ENCODE results near the gene ZBTB38.

The ZBTB38 gene

DNA sequence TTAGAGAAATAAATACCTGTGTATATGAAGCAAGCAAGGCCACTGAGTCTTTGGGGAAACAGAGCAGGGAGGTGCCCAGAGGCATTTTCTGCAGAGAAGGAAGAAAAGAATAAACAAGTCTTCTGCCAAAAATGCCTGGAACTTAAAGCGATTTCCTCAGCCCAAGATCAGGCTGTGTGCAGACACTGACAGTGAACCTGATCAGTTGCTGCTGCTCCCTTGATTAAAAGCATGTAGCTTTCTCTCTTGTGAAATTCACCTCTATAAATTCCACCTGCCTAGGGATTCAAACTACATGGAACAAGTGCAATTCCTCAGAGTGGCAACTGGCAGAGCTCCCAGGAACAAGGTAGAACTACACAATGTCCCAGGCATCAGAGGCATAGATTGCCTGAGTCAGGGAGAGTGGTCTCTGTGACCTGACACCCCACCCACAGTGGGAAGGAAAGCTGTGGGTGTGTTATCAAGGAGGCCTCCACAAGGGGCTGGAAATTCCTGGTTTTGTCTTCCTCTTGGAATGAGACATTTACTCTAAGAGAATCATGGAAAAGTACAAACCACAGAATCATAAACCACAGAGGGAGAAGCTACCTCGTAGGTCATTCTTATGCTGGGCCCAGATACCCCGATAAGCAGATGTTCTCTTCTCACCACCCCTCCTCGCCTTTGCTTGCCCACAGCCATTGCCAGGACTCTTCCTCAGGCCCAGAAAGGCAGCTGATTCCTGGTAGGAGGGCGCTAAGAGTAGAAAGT lies 1.8 kb upstream of the ZBTB38 start:
- in situ Hi-C loops (cut with MboI; ENCODE audit: low sequenced_read_pairs): no loop called here

- in situ Hi-C loops (cut with MboI; ENCODE audit: low sequenced_read_pairs): no loop called here
These were observed 1.1 kb upstream of the ZBTB38 start for GRCh38 chr3:141367038-141367730.

- in situ Hi-C loops (cut with MboI; ENCODE audit: low sequenced_read_pairs): no loop called here
These were observed 856 bp downstream of the ZBTB38 start for GRCh38 chr3:141368925-141369794.

DNA sequence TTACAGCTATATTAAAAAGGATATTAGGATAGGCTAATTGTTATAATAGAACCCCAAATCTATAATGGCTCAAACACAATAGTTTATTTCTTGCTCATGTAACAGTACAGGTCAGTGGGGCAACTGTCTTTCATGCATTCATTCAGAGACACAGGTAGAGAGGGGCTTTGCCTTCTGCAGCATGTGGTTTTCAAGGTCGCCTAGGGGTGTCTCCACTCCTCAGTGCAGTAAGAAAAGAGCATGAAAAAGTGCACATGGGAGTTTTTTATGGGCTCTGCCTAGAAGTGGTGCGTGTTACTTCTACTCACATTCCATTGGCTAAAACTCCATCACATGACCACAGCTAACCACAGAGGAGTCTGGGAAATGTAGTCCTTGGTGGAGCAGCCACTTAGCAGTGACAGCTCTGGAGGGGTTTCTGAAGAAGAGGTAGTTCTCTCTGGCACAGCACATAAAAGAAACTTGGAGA lies 1.8 kb downstream of the ZBTB38 start:
- in situ Hi-C loops (cut with MboI; ENCODE audit: low sequenced_read_pairs): no loop called here

DNA sequence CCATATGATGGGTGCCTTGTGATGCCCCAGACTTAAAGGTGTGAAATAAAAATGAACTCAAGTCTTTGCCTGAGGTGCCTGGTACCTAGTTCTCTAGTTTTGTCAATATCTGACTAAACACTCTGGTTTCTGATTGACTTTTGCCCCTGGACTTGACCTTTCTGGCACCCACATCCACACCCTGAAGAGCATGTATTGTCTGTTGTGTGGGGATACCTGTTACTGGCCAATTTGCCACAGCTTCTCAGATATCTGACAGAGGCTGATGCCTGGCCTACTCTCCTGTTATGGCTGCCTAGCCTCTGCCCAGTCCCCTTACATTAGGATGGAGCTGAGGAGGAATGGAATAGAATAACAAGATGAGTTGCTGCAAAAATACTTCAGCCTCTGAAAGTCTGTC lies 3.6 kb downstream of the ZBTB38 start:
- in situ Hi-C loops (cut with MboI; ENCODE audit: low sequenced_read_pairs): no loop called here

GRCh38 chr3:141372656-141373055 lies 4.4 kb downstream of the ZBTB38 start:
- in situ Hi-C loops (cut with MboI; ENCODE audit: low sequenced_read_pairs): no loop called here

DNA sequence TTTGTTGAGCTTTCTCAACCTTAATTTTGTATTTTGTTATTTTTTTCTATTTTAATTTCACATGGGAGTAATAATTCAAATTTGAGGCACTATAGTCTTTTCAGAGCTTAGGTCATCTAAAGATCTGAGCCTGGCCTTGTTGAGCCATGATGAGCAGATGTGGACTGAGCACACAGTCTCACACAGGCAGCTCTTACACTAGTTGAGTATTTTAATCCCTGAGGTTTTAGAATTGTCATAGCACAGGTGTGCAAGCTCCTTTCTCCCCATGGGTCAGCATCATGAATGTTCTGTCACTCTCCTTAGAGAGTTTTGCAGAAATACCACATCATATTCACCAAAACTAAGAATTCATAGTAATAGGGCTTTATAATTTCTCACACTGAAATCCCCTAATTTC lies 4.9 kb downstream of the ZBTB38 start:
- in situ Hi-C loops (cut with MboI; ENCODE audit: low sequenced_read_pairs): no loop called here

DNA sequence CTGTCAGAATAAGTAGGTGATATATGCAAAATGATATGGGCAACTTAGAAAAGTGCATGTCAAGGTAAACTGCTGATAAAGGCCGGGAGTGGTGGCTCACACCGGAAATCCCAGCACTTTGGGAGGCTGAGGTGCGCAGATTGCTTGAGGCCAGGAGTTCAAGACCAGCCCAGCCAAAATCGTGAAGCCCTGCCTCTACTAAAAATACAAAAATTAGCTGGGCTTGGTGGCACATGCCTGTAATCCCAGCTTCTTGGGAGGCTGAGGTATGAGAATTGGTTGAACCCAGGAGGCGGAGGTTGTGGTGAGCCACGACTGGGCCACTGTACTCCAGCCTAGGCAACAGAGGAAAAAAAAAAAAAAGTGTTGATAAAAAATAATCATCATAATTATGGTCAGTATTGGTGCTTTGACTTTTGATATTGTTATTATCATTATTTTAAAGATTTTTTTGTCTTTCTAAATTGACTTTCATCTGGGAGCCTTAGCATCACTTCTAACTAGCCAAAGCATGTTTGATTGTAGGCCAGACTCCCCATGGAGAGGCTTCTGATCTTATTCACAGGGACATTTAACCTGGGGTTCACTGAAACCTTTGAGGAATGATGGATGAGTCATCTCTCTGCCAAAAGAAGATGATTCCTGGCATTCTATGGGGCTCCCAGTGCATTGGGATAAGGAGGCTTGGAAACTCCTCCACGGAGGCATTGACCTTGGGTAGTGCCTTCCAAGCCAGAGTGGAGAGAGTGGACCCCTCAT lies 5.6 kb downstream of the ZBTB38 start:
- in situ Hi-C loops (cut with MboI; ENCODE audit: low sequenced_read_pairs): no loop called here

DNA sequence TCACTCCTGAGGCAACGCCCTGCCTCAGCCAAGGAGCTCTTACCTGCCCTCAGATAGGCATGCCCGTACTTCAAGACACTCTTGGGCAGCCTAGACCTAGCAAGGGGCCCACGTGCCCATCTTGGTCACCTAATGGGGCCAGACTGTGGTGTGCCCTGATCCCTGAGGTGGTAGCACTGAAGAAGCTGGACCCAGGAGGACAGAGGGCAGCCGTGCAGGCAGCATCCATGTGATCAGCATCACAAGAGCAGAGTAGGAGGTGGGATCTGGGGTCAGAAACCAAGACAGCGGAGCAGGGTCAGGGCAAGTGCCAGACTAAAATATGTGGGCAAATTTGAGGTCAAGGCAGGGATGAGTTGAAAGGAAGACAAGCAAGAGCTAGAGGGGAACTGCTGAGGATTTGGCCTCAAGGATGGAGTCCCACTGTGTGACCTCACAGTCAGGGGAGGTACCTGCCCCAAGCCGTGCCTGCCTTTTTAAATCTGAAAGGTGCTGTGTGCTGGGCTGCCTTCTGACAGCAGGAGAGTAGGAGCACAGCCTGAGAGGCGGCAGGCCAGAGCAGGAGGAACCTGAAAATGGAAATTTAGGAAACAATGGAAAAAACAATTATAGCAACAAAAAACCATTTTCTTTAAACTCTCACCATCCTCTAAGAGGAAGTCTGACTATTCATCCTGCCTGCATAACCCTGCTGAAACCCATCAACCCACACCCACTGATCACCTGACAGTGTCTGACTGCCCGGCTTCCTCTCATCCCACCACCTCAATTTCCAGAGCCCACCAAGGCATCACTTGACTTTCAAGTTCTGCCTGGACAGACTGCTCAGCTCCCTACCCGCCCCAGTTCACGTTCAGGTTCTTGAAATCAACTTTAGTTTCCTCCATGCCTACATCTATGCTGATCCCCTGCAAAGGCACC lies 7.3 kb downstream of the ZBTB38 start:
- in situ Hi-C loops (cut with MboI; ENCODE audit: low sequenced_read_pairs): no loop called here

DNA sequence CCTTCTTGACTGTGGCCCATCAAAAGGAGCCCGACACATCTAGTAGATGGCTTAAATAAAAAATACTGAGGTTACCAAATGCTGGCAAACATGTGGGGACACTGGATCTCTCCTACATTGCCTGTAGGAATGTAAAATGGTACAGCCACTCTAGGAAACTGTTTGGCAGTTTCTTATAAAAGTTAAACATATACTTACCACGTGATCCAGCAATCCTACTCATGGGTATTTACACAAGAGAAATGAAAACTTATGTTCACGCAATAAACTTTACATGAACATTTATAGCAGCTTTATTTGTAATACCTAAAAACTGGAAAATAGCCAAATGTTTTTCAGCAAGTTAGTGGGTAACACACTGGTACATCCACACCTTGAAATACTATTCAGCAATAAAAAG lies 9.1 kb downstream of the ZBTB38 start:
- in situ Hi-C loops (cut with MboI; ENCODE audit: low sequenced_read_pairs): no loop called here

DNA sequence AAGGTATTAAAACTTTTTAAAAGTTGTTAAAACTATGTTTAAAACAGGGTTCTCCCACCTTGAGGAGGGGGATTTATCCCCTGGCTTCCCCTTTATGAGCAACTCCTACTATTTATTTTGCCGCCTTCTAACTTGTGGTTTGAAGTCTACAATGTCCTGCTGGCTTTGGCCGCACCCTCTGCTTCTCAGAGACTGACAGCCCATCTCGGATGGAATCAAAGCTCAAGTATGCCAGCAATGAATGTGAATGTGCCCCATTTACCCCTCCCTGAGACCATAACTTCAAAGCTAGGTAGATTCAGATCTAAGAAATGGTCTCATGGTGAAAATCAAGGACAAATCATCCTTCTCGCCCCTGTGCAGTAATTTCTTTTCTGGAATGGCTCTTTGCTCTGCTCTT lies 10.3 kb downstream of the ZBTB38 start:
- in situ Hi-C loops (cut with MboI; ENCODE audit: low sequenced_read_pairs): no loop called here

DNA sequence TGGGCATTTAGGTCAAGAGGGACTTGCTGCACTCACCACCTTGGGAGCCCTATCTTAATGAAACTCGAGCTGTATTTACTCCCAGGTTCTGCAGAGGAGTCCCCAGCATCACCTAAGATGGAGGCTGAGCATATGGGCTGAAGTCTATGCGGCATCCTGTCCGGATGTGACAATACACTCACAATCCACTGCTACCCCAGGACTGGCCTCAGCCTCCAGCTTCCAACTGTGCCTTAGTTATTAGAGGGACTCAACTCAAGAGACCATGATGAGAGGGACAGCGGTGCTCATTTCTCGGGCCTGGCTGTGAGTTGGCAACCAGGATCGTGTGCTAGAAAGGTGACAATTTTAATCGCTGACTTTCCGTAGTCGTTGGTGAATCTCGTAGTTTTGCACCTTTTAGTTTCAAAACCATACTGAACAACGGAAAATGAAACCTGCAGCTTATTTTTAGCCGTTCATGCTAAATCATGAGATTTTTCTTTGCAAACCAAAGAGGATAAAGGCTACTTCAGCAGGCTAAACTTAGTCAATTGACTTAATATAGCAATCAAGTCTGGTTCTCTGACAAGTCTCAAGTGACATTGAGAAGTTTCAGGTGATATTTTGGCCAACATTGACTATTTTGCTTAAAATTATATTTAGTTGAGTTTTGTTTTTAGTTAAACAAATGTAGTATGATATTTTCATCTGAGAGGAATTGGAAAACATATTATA lies 11.1 kb downstream of the ZBTB38 start:
- in situ Hi-C loops (cut with MboI; ENCODE audit: low sequenced_read_pairs): no loop called here

- in situ Hi-C loops (cut with MboI; ENCODE audit: low sequenced_read_pairs): no loop called here
These were observed 12.0 kb downstream of the ZBTB38 start for GRCh38 chr3:141380279-141380678.

GRCh38 chr3:141380987-141381386 lies 12.7 kb downstream of the ZBTB38 start:
- in situ Hi-C loops (cut with MboI; ENCODE audit: low sequenced_read_pairs): no loop called here

- in situ Hi-C loops (cut with MboI; ENCODE audit: low sequenced_read_pairs): no loop called here
These were observed 14.3 kb downstream of the ZBTB38 start for GRCh38 chr3:141382571-141382970.

- in situ Hi-C loops (cut with MboI; ENCODE audit: low sequenced_read_pairs): no loop called here
These were observed 15.3 kb downstream of the ZBTB38 start for GRCh38 chr3:141383555-141384129.

DNA sequence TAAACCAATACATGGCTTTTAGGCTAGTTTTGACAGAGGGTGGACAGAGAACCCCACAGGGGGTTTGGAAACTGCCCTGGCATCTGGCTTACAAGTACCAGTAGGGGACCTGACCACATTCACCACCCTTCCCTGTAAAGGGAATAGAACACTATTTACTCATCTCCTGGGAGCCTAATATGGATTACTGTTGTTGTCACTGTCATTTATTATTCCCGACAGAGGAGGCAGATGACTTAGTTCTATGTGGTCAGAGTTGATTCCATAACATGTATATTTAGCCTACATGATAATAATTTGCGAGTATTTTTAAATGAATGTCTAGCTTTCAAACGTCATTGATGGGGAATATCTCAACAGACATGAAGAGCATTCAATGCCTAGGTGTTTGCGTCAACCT lies 15.9 kb downstream of the ZBTB38 start:
- in situ Hi-C loops (cut with MboI; ENCODE audit: low sequenced_read_pairs): no loop called here

GRCh38 chr3:141384575-141384974 lies 16.3 kb downstream of the ZBTB38 start:
- in situ Hi-C loops (cut with MboI; ENCODE audit: low sequenced_read_pairs): no loop called here
